Measurements from ENCODE around the gene PTPRZ1. TPM values are rescaled to one million over a fixed set of nuclear protein-coding genes. Genes with fewer than 3 reads are reported as not detected.

The PTPRZ1 gene
- total and polyA plus RNA-seq, 2 donors from 2014 or later = 0.17 to 0.98 TPM

- intact Hi-C loops (cut with DNase I) = no loop called here
- FAIRE-seq = no peak
- no peak for TF ChIP-seq CTCF (IDR thresholded peaks at IDR 0.05; ENCODE audit: borderline replicate concordance, extremely low read depth, insufficient read depth)
Measured at GRCh38 chr7:122100021-122100420, 227.1 kb downstream of the PTPRZ1 start.

GRCh38 chr7:122103064-122103463, 230.1 kb downstream of the PTPRZ1 start:
- FAIRE-seq = no peak
- H3K27me3 ChIP-seq (ENCODE audit: control insufficient read depth, insufficient read depth, low read length) = no peaks in the 10 kb centered on the region
- peaks cover 0 to 17% (median 6%) of the 10 kb centered on the region in 3 donors for H3K9me3 ChIP-seq (ENCODE audit: control insufficient read depth in 2 of 3, insufficient read depth in 1 of 3, low read length in 3 of 3)
- H3K4me3 ChIP-seq (ENCODE audit: low read length in 3 of 3) = no peak overlapping the region
- DNase-seq = no peak
- intact Hi-C loops (cut with DNase I) = no loop called here
- H3K36me3 ChIP-seq (ENCODE audit: control insufficient read depth in 2 of 3, insufficient read depth in 3 of 3, low read length in 3 of 3) = peaks cover 2 to 21% (median 3%) of the 10 kb centered on the region in 3 donors
- no peak overlapping the region for H3K27ac ChIP-seq (ENCODE audit: low read depth in 2 of 2, low read length in 2 of 2)
- TF ChIP-seq CTCF (IDR thresholded peaks at IDR 0.05; ENCODE audit: borderline replicate concordance, extremely low read depth, insufficient read depth) = no peak
- no peak overlapping the region for H3K9ac ChIP-seq (ENCODE audit: low read length in 3 of 3)
- H3K4me1 ChIP-seq (ENCODE audit: control insufficient read depth in 2 of 3, insufficient read depth in 2 of 3, low read depth in 1 of 3, low read length in 3 of 3) = no peaks in the 10 kb centered on the region

More at GRCh38 chr7:122100021-122100420, 227.1 kb downstream of the PTPRZ1 start:
- peaks cover 0 to 10% (median 6%) of the 10 kb centered on the region in 3 donors for H3K9me3 ChIP-seq (ENCODE audit: control insufficient read depth in 2 of 3, insufficient read depth in 1 of 3, low read length in 3 of 3)
- H3K4me3 ChIP-seq (ENCODE audit: low read length in 3 of 3) = no peak overlapping the region
- no peak for DNase-seq
- H3K9ac ChIP-seq (ENCODE audit: low read length in 3 of 3) = no peak overlapping the region
- peaks cover 3 to 15% (median 4%) of the 10 kb centered on the region in 3 donors for H3K36me3 ChIP-seq (ENCODE audit: control insufficient read depth in 2 of 3, insufficient read depth in 3 of 3, low read length in 3 of 3)
- H3K27me3 ChIP-seq (ENCODE audit: control insufficient read depth, insufficient read depth, low read length) = no peaks in the 10 kb centered on the region
- no peaks in the 10 kb centered on the region for H3K4me1 ChIP-seq (ENCODE audit: control insufficient read depth in 2 of 3, insufficient read depth in 2 of 3, low read depth in 1 of 3, low read length in 3 of 3)
- H3K27ac ChIP-seq (ENCODE audit: low read depth in 2 of 2, low read length in 2 of 2) = no peak overlapping the region

All from kidney (tissue), 14 donors.